SK-N-SH (cell line): ENCODE measurements around the gene PEMT.

Experiments used
- EZH2phosphoT487 ChIP-seq: fragments of 200-600 bp; sonication (generic); IDR thresholded peaks from 2 replicates; pipeline ENCODE4 v1.6.1; 2017; ENCODE audit warnings: low read depth, mixed run types, mild to moderate bottlenecking, antibody characterized with exemption, moderate library complexity, borderline replicate concordance
- RCOR1 ChIP-seq: fragments of 150-350 bp; IDR thresholded peaks from 2 replicates; pipeline ENCODE4 v1.6.1; 2017; ENCODE audit warnings: antibody characterized with exemption, low read length

- no peak for TF ChIP-seq EZH2phosphoT487
- TF ChIP-seq RCOR1 = no peak
These were observed 34.8 kb upstream of the PEMT start for GRCh38 chr17:17626151-17626805.
